Stimulated activated CD4-positive, alpha-beta T cell treated with anti-CD3 and anti-CD28 coated beads, TNF-alpha, amount 100 ng/mL, for 24 hours (primary cell): Measurements from ENCODE around the gene ESRRB.

Experiments
- DNase-seq, 3 experiments: peaks; one replicate each; pipeline ENCODE4 v3.0.0-alpha.2; 2020; ENCODE audit warnings: low read depth in 3 of 3

The ESRRB gene

GRCh38 chr14:76407449-76408150 is 31.7 kb downstream of the ESRRB start:
- DNase-seq = no peak

GRCh38 chr14:76408877-76409276 is 32.9 kb downstream of the ESRRB start:
- no peak for DNase-seq

GRCh38 chr14:76412501-76412900 is 36.6 kb downstream of the ESRRB start:
- DNase-seq = no peak

GRCh38 chr14:76413106-76413961 is 37.4 kb downstream of the ESRRB start:
- DNase-seq = no peak

GRCh38 chr14:76413962-76414600 is 38.1 kb downstream of the ESRRB start:
- DNase-seq = no peak

- no peak for DNase-seq
Measured at GRCh38 chr14:76419399-76419798, 43.5 kb downstream of the ESRRB start.

- DNase-seq = no peak
Measured at GRCh38 chr14:76420827-76421226, 44.9 kb downstream of the ESRRB start.

- no peak for DNase-seq
Measured at GRCh38 chr14:76421662-76422061, 45.7 kb downstream of the ESRRB start.

- no peak for DNase-seq
Measured at GRCh38 chr14:76422662-76423061, 46.7 kb downstream of the ESRRB start.

GRCh38 chr14:76423534-76423933 is 47.6 kb downstream of the ESRRB start:
- no peak for DNase-seq

- no peak for DNase-seq
Measured at GRCh38 chr14:76424359-76424758, 48.4 kb downstream of the ESRRB start.

- no peak for DNase-seq
Measured at GRCh38 chr14:76426161-76426696, 50.3 kb downstream of the ESRRB start.

- DNase-seq = no peak
Measured at GRCh38 chr14:76428611-76429010, 52.7 kb downstream of the ESRRB start.

GRCh38 chr14:76430017-76430416 is 54.1 kb downstream of the ESRRB start:
- DNase-seq = no peak

- DNase-seq = no peak
Measured at GRCh38 chr14:76430475-76430980, 54.6 kb downstream of the ESRRB start.

GRCh38 chr14:76431538-76431937 is 55.6 kb downstream of the ESRRB start:
- DNase-seq = no peak

- DNase-seq = no peak
Measured at GRCh38 chr14:76432827-76433752, 57.2 kb downstream of the ESRRB start.

GRCh38 chr14:76434220-76434619 is 58.3 kb downstream of the ESRRB start:
- DNase-seq = no peak

GRCh38 chr14:76439237-76439775 is 63.4 kb downstream of the ESRRB start:
- DNase-seq = no peak

- no peak for DNase-seq
Measured at GRCh38 chr14:76446486-76446885, 70.5 kb downstream of the ESRRB start.

- DNase-seq = no peak
Measured at GRCh38 chr14:76446921-76447320, 71.0 kb downstream of the ESRRB start.
